Measurements from ENCODE around the gene STT3B.

GRCh38 chr3:31495971-31496665 is 36.6 kb upstream of the STT3B start:
- TF ChIP-seq EP300 (IDR thresholded peaks at IDR 0.05) (no peak), POLR2AphosphoS5 (IDR thresholded peaks at IDR 0.05) (no peak), CTCF (IDR thresholded peaks at IDR 0.05) (no peak)

Data from stomach (tissue), 4 donors.